ENCODE data around the gene DMAC2. TPM values are rescaled to one million over a fixed set of nuclear protein-coding genes. Genes with fewer than 3 reads are reported as not detected.
"Not testable (repeated sequence)": the region's sequence is repeated elsewhere in the genome, so short reads cannot be mapped to it uniquely, and the experiment has no call there.

The DMAC2 gene
- total RNA-seq = 10 to 100 TPM; 21.7 to 27.9 TPM

DNA sequence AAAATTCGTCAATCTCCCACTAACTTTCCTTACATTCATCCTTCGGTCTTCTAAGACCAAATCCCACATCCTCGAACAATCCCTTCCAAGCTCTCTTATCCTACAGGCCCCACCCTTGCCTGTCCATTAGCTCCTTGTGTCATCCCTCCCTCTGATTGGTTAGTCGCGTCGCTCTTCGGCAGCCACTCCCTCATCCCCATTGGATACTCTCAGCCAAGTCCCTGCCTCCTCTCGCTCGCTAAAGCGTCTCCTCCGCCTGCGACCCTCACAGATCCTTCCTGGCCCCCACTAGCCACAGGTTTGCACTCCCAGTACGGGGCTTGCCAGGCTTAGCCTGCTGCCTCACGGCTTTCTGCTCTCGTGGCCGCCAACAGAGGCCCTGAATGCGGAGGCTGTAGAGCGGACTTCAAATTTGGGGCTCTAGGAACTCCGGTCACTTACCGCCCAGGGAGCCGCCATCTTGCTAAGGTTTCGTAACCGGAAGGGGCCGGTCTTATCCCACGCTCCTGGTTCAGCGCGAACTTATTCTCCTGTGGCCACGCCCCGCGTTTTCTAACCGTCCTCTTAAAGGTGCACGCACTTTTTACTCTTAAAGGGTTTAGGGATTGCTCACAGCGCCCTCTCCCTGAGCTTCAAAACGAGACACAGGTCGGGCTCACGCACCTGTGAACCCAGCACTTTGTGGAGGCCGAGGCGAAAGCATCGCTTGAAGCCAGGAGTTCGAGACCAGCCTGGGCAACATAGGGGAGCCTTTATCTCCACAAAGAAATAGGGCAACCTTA is at the start of gene DMAC2:
Gene DMAC2 (minus strand): TSS at position 472 of the 782 bp plus-strand sequence. CDS start 13 bp downstream, at position 459.
- H3K27me3 ChIP-seq (replicated peaks; ENCODE audit: insufficient read depth) = no peaks in the 10 kb centered on the region
- H3K36me3 ChIP-seq = peaks cover 8% of the 10 kb centered on the region
- peaks cover 3 to 9% of the 10 kb centered on the region in 2 donors for H3K4me1 ChIP-seq (ENCODE audit: control insufficient read depth in 1 of 2, low read depth in 2 of 2)
- no peaks in the 10 kb centered on the region for H3K9me3 ChIP-seq
- DNase-seq (ENCODE audit: low spot score) (peak; percentile 96), ATAC-seq (ENCODE audit: insufficient number of reproducible peaks, low FRiP score, low read depth) (peak; percentile 94)
- H3K27ac ChIP-seq = peak within 1 kb of the TSS; percentile 94 to 100
- TF ChIP-seq, protein P1, sequence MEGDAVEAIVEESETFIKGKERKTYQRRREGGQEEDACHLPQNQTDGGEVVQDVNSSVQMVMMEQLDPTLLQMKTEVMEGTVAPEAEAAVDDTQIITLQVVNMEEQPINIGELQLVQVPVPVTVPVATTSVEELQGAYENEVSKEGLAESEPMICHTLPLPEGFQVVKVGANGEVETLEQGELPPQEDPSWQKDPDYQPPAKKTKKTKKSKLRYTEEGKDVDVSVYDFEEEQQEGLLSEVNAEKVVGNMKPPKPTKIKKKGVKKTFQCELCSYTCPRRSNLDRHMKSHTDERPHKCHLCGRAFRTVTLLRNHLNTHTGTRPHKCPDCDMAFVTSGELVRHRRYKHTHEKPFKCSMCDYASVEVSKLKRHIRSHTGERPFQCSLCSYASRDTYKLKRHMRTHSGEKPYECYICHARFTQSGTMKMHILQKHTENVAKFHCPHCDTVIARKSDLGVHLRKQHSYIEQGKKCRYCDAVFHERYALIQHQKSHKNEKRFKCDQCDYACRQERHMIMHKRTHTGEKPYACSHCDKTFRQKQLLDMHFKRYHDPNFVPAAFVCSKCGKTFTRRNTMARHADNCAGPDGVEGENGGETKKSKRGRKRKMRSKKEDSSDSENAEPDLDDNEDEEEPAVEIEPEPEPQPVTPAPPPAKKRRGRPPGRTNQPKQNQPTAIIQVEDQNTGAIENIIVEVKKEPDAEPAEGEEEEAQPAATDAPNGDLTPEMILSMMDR (IDR thresholded peaks at IDR 0.05) = no peak
- peak within 1 kb of the TSS; percentile 100 for H3K4me3 ChIP-seq

DNA sequence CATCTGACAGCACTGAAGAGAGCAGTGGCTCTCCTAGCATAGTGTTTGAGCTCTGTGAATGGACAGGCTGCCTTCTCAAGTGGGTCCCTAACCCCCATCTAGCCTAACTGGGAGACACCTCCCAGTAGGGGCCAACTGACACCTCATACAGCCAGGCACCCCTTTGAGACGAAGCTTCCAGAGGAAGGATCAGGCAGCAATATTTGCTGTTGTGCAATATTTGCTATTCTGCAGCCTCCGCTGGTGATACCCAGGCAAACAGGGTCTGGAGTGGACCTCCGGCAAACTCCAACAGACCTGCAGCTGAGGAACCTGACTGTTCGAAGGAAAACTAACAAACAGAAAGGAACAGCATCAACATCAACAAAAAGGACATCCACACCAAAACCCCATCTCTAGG is 47.2 kb upstream of the DMAC2 start:
- H3K27ac ChIP-seq; H3K36me3 ChIP-seq; H3K9me3 ChIP-seq; ATAC-seq (ENCODE audit: insufficient number of reproducible peaks, low FRiP score, low read depth); H3K4me3 ChIP-seq; DNase-seq (ENCODE audit: low spot score); H3K4me1 ChIP-seq (ENCODE audit: control insufficient read depth in 1 of 2, low read depth in 2 of 2); H3K27me3 ChIP-seq (replicated peaks; ENCODE audit: insufficient read depth): not testable (repeated sequence)

DNA sequence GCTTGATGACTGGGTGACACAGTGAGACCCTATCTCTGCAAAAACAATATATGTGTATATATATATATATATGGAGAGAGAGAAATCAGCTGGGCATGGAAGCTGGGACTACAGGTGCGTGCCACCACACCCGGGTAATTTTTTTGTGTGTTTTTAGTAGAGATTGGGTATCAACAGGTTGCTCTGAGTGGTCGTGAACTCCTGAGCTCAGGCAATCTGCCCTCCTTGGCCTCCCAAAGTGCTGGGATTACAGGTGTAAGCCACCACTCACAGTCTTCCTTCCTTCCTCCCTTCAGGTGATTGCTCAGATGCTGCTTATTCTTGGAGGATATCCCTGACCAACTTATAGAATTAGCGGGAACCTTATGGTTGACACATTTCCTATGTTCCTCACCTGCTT is 45.1 kb upstream of the DMAC2 start:
- Histone ChIP-seq H3K9me3 (peaks cover 2% of the 10 kb centered on the region), H3K27me3 (replicated peaks; ENCODE audit: insufficient read depth) (no peaks in the 10 kb centered on the region), H3K4me3 (no peak overlapping the region), H3K27ac (no peak overlapping the region), H3K4me1 (ENCODE audit: control insufficient read depth in 1 of 2, low read depth in 2 of 2) (no peaks in the 10 kb centered on the region), H3K36me3 (no peaks in the 10 kb centered on the region)
- TF ChIP-seq, protein P1 (IDR thresholded peaks at IDR 0.05) = no peak
- DNase-seq (ENCODE audit: low spot score) (no peak), ATAC-seq (ENCODE audit: insufficient number of reproducible peaks, low FRiP score, low read depth) (no peak)

DNA sequence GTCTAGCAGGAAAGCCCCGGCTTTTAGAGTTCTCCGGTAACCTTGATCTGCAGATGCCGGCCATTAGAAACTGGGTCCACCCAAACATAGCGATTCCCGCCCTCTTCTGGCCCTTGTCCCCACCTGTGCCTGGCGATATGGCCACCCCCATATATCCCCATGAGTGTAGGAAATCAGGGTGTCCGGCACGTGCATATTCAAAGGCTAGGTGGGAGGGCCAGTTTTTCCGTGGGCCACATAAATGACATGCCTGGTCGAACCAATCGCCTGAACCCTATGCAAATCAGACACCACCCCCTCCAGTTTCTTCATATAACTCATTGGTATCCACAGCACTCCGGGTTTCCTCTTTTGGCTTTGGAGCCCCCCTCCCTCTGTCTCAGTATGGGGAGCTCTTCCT is 40.6 kb upstream of the DMAC2 start:
- Histone ChIP-seq H3K36me3 (no peaks in the 10 kb centered on the region), H3K4me3 (no peak overlapping the region), H3K27me3 (replicated peaks; ENCODE audit: insufficient read depth) (no peaks in the 10 kb centered on the region), H3K4me1 (ENCODE audit: control insufficient read depth in 1 of 2, low read depth in 2 of 2) (no peaks in the 10 kb centered on the region), H3K9me3 (no peaks in the 10 kb centered on the region), H3K27ac (no peak overlapping the region)
- ATAC-seq (ENCODE audit: insufficient number of reproducible peaks, low FRiP score, low read depth) = no peak
- TF ChIP-seq, protein P1 (IDR thresholded peaks at IDR 0.05) = no peak
- no peak for DNase-seq (ENCODE audit: low spot score)

DNA sequence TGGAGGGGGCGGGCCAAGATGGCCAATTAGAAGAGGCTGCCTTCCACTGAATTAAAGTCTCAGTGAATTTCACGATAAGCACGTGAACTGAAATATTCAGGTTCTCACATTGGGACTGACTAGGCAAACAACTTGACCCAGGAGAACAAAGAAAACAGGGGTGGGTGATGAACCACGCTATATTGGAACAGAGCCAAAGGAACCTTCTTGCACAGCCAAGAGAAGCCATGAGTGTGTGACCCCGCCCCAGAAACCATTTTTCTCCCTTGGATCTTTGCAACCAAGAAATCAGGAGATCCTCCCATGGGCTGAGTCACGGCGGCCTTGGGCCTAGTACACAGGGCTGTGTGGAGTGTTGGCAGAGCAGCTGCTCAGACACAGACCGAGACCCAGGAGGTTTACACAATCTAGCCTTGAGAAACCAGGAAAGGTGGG is 40.1 kb upstream of the DMAC2 start:
- H3K4me3 ChIP-seq = no peak overlapping the region
- no peaks in the 10 kb centered on the region for H3K36me3 ChIP-seq
- H3K9me3 ChIP-seq = no peaks in the 10 kb centered on the region
- no peak overlapping the region for H3K27ac ChIP-seq
- no peak for ATAC-seq (ENCODE audit: insufficient number of reproducible peaks, low FRiP score, low read depth)
- no peaks in the 10 kb centered on the region for H3K4me1 ChIP-seq (ENCODE audit: control insufficient read depth in 1 of 2, low read depth in 2 of 2)
- no peak for DNase-seq (ENCODE audit: low spot score)
- TF ChIP-seq, protein P1 (IDR thresholded peaks at IDR 0.05) = no peak
- H3K27me3 ChIP-seq (replicated peaks; ENCODE audit: insufficient read depth) = no peaks in the 10 kb centered on the region

Data from thoracic aorta (tissue), 2 donors.